ENCODE results near the gene WDR82. TPM values are rescaled to one million over a fixed set of nuclear protein-coding genes. Genes with fewer than 3 reads are reported as not detected.

Gene WDR82
- total and polyA plus RNA-seq, 9 of the 15 experiments (the other 6 are each of a cell fraction or from before 2014, with no cell fraction given), result 6.4 to 62.9 (median 37.1) TPM

DNA sequence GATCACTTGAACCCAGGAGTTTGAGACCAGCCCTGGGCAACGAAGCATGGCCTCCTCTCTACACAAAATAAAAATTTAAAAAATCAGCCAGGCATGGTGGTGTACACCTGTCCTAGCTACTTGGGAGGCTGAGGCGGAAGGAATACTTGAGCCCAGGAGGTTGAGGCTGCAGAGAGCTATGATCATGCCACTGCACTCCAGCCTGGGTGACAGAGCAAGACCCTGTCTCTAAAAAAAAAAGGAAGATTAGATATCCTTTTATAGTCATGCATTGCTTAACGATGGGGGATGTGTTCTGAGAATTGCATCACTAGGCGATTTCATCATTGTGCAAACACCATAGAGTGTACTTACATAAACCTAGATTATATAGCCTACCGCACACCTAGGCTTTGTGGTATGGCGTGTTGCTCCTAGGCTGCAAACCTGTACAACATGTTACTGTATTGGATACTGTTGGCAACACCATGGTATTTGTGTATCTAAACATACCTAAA lies 67.9 kb downstream of the WDR82 start (continued):
- TF ChIP-seq, protein P1, sequence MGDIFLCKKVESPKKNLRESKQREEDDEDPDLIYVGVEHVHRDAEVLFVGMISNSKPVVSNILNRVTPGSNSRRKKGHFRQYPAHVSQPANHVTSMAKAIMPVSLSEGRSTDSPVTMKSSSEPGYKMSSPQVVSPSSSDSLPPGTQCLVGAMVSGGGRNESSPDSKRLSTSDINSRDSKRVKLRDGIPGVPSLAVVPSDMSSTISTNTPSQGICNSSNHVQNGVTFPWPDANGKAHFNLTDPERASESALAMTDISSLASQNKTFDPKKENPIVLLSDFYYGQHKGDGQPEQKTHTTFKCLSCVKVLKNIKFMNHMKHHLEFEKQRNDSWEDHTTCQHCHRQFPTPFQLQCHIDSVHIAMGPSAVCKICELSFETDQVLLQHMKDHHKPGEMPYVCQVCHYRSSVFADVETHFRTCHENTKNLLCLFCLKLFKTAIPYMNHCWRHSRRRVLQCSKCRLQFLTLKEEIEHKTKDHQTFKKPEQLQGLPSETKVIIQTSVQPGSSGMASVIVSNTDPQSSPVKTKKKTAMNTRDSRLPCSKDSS (IDR thresholded peaks at IDR 0.05; ENCODE audit: low read depth, partially characterized antibody), result no peak
- TF ChIP-seq THRAP3 (IDR thresholded peaks at IDR 0.05; ENCODE audit: borderline replicate concordance), result no peak
- TF ChIP-seq TAF1 (IDR thresholded peaks at IDR 0.05; ENCODE audit: control insufficient read depth, extremely low read depth, insufficient read depth, low read length, severe bottlenecking), result no peak
- TF ChIP-seq, protein P2, sequence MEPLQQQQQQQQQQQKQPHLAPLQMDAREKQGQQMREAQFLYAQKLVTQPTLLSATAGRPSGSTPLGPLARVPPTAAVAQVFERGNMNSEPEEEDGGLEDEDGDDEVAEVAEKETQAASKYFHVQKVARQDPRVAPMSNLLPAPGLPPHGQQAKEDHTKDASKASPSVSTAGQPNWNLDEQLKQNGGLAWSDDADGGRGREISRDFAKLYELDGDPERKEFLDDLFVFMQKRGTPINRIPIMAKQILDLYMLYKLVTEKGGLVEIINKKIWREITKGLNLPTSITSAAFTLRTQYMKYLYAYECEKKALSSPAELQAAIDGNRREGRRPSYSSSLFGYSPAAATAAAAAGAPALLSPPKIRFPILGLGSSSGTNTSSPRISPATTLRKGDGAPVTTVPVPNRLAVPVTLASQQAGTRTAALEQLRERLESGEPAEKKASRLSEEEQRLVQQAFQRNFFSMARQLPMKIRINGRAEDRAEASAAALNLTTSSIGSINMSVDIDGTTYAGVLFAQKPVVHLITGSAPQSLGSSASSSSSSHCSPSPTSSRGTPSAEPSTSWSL (CRISPR knock-in tag; IDR thresholded peaks at IDR 0.05; ENCODE audit: borderline replicate concordance), result no peak
- no peak for TF ChIP-seq ZNF551 (CRISPR knock-in tag; IDR thresholded peaks at IDR 0.05)
- TF ChIP-seq, protein P3, sequence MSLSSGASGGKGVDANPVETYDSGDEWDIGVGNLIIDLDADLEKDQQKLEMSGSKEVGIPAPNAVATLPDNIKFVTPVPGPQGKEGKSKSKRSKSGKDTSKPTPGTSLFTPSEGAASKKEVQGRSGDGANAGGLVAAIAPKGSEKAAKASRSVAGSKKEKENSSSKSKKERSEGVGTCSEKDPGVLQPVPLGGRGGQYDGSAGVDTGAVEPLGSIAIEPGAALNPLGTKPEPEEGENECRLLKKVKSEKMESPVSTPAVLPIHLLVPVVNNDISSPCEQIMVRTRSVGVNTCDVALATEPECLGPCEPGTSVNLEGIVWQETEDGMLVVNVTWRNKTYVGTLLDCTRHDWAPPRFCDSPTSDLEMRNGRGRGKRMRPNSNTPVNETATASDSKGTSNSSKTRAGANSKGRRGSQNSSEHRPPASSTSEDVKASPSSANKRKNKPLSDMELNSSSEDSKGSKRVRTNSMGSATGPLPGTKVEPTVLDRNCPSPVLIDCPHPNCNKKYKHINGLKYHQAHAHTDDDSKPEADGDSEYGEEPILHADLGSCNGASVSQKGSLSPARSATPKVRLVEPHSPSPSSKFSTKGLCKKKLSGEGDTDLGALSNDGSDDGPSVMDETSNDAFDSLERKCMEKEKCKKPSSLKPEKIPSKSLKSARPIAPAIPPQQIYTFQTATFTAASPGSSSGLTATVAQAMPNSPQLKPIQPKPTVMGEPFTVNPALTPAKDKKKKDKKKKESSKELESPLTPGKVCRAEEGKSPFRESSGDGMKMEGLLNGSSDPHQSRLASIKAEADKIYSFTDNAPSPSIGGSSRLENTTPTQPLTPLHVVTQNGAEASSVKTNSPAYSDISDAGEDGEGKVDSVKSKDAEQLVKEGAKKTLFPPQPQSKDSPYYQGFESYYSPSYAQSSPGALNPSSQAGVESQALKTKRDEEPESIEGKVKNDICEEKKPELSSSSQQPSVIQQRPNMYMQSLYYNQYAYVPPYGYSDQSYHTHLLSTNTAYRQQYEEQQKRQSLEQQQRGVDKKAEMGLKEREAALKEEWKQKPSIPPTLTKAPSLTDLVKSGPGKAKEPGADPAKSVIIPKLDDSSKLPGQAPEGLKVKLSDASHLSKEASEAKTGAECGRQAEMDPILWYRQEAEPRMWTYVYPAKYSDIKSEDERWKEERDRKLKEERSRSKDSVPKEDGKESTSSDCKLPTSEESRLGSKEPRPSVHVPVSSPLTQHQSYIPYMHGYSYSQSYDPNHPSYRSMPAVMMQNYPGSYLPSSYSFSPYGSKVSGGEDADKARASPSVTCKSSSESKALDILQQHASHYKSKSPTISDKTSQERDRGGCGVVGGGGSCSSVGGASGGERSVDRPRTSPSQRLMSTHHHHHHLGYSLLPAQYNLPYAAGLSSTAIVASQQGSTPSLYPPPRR (CRISPR knock-in tag; IDR thresholded peaks at IDR 0.05; ENCODE audit: borderline replicate concordance), result no peak
- no peak for TF ChIP-seq PCBP2 (IDR thresholded peaks at IDR 0.05; ENCODE audit: low read depth, low read length, poor library complexity, severe bottlenecking)
- TF ChIP-seq ZSCAN29 (IDR thresholded peaks at IDR 0.05), result no peak
- no peak for TF ChIP-seq HNRNPLL (IDR thresholded peaks at IDR 0.05; ENCODE audit: low read depth, low read length, poor library complexity, severe bottlenecking)
- TF ChIP-seq FOXA3 (CRISPR knock-in tag; conservative IDR thresholded peaks at IDR 0.05 in 1 of 2, IDR thresholded peaks at IDR 0.05 in 1 of 2), result peak in 1 of 2 experiments; percentile 95; a peak in 2 of 4 replicates
- TF ChIP-seq, protein P4, sequence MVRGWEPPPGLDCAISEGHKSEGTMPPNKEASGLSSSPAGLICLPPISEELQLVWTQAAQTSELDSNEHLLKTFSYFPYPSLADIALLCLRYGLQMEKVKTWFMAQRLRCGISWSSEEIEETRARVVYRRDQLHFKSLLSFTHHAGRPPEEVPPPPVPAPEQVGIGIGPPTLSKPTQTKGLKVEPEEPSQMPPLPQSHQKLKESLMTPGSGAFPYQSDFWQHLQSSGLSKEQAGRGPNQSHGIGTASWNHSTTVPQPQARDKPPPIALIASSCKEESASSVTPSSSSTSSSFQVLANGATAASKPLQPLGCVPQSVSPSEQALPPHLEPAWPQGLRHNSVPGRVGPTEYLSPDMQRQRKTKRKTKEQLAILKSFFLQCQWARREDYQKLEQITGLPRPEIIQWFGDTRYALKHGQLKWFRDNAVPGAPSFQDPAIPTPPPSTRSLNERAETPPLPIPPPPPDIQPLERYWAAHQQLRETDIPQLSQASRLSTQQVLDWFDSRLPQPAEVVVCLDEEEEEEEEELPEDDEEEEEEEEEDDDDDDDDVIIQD (CRISPR knock-in tag; IDR thresholded peaks at IDR 0.05), result no peak
- TF ChIP-seq, protein P5, sequence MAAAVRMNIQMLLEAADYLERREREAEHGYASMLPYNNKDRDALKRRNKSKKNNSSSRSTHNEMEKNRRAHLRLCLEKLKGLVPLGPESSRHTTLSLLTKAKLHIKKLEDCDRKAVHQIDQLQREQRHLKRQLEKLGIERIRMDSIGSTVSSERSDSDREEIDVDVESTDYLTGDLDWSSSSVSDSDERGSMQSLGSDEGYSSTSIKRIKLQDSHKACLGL (CRISPR knock-in tag; IDR thresholded peaks at IDR 0.05; ENCODE audit: borderline replicate concordance, poor library complexity, severe bottlenecking), result no peak
- TF ChIP-seq TBP (optimal IDR thresholded peaks at IDR 0.05; ENCODE audit: low read depth, low read length), result no peak
- TF ChIP-seq ZNF3 (CRISPR knock-in tag; IDR thresholded peaks at IDR 0.05), result no peak
